ENCODE measurements around the gene IDH3G. TPM values are rescaled to one million over a fixed set of nuclear protein-coding genes. Genes with fewer than 3 reads are reported as not detected.

The IDH3G gene
- total and polyA plus RNA-seq, 2 donors, result 21.0 to 67.4 TPM

DNA sequence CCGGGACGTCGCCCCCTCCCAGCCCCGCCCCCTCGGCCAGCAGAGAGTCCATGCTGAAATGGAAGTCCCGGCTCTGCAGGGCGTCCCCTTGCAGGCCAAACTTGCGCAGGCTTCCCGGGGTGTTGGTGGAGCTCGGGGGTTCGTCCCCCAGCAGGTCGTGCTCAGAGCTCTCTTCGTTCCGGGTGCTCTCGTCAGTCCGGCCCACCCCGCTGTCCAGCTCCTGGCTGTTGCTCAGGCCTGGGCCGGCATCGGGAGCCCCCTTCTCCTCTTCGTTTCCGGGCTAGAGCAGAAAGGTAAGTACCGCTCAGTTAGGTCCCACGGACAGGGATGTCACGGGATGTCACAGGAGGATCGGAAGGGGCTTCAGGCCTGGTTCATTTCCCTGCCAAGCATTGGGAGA is 10.4 kb upstream of the IDH3G start:
- 90% methylated on average over 25 of the region's 25 CpGs for WGBS
- Histone ChIP-seq H3K4me1 (ENCODE audit: insufficient read depth) (no peaks in the 10 kb centered on the region), H3K4me3 (ENCODE audit: low read depth, low read length) (no peak overlapping the region), H3K36me3 (ENCODE audit: insufficient read depth) (no peaks in the 10 kb centered on the region), H3K27ac (ENCODE audit: low read depth) (no peak overlapping the region)
- no peak for DNase-seq (ENCODE audit: extremely low spot score)

DNA sequence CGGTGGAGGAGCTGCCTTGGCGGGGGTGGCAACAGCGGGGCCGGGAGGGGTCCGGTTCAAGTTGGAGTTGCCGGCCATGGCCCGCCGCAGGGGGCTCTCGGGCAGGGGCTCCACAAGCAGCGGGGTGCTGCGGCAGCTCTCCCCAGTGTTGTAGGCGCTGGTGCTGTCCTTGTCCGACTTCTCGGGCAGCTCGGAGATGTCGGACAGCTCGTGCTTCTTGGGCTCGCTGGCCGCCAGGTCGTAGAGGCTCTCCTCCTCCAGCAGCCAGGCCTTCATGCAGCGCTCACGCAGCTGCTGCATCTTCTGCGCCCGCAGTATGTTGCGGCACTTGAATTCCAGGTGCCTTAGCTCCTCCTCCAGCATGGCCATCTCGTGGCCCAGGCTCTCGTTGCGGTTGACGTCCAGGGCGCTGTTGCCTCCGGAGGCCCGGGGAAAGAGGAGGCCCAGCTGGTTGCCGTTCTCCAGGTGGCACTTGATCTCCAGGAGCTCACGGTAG is 10.0 kb upstream of the IDH3G start:
- no peaks in the 10 kb centered on the region for H3K4me1 ChIP-seq (ENCODE audit: insufficient read depth)
- H3K4me3 ChIP-seq (ENCODE audit: low read depth, low read length), result no peak overlapping the region
- DNase-seq (ENCODE audit: extremely low spot score), result no peak
- WGBS, result 94% methylated on average over 34 of the region's 34 CpGs
- no peak overlapping the region for H3K27ac ChIP-seq (ENCODE audit: low read depth)
- H3K36me3 ChIP-seq (ENCODE audit: insufficient read depth), result no peaks in the 10 kb centered on the region

DNA sequence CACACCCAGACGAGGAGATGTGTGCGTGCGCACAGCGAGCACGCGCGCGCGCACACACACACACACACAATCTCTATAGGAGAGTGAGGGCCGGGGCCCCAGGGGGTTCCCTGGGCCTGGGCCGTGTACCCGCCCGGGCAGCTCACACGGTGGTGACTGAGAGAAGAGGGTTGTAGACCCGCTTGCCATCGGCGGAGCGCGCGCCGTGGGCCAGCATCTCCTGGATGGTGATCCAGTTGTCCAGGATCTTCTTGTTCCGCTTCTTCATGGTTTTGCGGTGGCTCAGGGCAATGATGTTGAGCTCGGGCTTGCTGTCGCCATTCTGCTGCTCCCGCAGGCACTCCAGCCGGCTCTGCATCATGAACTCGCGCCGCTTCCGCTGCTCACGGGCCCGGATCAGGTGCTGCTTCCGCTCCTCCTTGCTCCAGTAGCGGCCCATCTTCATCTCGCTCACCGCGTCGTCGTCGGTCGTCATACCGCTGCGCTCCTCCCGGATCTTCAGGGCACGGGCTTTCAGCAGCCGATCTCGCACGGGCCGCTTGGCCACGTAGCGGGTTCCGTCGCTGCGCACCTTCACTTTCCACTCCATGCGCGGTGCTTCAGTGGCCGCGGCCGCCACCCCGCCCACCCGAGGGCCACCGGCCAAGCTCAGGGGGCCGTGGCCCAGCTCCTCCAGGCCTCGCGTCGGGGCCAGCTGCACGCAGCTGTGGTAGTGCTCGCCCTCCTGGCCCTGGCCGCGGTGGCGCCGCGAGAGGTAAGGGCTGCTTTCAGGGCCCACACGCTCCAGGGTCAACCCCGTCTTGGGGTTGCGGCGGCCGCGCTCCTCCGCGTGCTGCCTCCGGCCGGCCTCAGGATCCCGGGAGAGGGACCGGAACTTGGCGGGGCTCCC is 9.3 kb upstream of the IDH3G start:
- Histone ChIP-seq H3K4me3 (ENCODE audit: low read depth, low read length) (no peak overlapping the region), H3K4me1 (ENCODE audit: insufficient read depth) (no peaks in the 10 kb centered on the region), H3K27ac (ENCODE audit: low read depth) (no peak overlapping the region), H3K36me3 (ENCODE audit: insufficient read depth) (no peaks in the 10 kb centered on the region)
- WGBS, result 96% methylated on average over 87 of the region's 87 CpGs
- DNase-seq (ENCODE audit: extremely low spot score), result no peak

DNA sequence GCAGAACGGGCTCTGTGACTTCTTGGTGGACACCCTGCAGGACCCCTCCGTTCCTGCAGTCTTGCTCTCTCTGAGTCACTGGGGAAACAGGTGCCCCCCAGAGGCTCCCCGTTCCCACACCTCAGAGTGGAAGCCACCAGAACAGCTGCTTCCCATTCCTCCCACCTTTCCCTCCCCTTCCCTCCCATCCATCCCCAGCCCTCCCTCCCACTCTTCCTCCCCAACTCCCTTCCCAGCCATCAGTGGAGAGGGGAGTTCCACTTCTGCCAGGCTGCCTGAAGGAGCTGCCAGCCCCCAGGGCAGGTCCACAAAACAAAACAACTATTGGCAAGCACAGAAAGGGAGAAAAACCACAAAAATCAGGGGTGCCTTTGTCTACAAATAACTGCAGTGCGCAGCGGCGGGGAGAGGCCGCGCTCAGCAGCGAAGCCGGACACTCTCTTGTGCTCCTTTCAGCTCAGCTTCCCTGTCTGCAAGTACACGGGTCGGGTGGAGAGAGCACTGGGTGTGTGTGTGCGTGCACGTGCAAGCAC is 8.4 kb upstream of the IDH3G start:
- Histone ChIP-seq H3K4me1 (ENCODE audit: insufficient read depth) (no peaks in the 10 kb centered on the region), H3K4me3 (ENCODE audit: low read depth, low read length) (no peak overlapping the region), H3K27ac (ENCODE audit: low read depth) (no peak overlapping the region), H3K36me3 (ENCODE audit: insufficient read depth) (peaks cover 2% of the 10 kb centered on the region)
- 68% methylated on average over 14 of the region's 14 CpGs for whole genome bisulfite sequencing
- no peak for DNase-seq (ENCODE audit: extremely low spot score)

DNA sequence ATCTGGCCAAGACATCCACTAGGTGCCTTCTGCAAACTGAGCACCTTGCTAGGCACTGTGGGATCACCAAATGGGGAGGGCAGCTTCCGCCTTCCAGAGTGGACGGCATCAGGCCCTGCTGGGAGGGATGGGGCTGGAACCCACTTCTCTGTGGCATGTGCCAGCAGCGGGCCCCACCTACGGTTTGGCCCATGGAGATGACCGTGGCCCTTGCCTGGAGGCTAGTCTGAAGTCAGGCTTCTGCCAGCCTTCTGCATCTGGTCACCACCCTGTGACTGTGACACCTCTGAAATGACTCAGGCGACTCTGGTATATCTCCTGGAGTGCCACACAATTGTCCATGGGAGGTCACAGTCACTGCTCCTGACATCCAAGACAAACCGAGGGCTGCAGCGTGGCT is 7.5 kb upstream of the IDH3G start:
- H3K27ac ChIP-seq (ENCODE audit: low read depth), result no peak overlapping the region
- H3K4me1 ChIP-seq (ENCODE audit: insufficient read depth), result no peaks in the 10 kb centered on the region
- WGBS, result 87% methylated on average over 8 of the region's 8 CpGs

DNA sequence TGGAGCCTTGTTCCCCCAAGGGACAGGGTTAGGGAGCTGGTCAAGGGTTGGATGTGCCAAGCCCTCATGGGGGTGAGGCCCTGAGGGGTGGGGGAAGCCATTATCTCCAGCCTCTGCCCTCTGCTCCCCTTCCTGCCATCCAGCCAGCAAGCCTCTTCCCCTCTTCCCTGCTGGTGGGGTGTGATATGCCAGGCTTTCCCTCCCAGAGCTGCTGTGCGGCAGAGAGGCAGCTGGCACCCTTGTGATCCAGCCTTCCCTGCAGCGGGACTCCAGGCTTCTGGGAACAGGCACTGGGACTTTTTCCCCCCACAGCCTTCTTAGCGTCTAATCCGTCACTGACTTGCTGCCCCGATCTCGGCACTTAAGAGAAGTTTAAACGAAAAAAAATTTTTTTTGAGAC is 6.6 kb upstream of the IDH3G start:
- WGBS, result 81% methylated on average over 7 of the region's 7 CpGs
- Histone ChIP-seq H3K4me1 (ENCODE audit: insufficient read depth) (no peaks in the 10 kb centered on the region), H3K27ac (ENCODE audit: low read depth) (no peak overlapping the region), H3K4me3 (ENCODE audit: low read depth, low read length) (no peak overlapping the region), H3K36me3 (ENCODE audit: insufficient read depth) (peaks cover 2% of the 10 kb centered on the region)
- DNase-seq (ENCODE audit: extremely low spot score), result no peak

More for the DNA sequence above, 7.5 kb upstream of the IDH3G start:
- H3K36me3 ChIP-seq (ENCODE audit: insufficient read depth), result peaks cover 2% of the 10 kb centered on the region
- no peak for DNase-seq (ENCODE audit: extremely low spot score)
- H3K4me3 ChIP-seq (ENCODE audit: low read depth, low read length), result no peak overlapping the region

DNA sequence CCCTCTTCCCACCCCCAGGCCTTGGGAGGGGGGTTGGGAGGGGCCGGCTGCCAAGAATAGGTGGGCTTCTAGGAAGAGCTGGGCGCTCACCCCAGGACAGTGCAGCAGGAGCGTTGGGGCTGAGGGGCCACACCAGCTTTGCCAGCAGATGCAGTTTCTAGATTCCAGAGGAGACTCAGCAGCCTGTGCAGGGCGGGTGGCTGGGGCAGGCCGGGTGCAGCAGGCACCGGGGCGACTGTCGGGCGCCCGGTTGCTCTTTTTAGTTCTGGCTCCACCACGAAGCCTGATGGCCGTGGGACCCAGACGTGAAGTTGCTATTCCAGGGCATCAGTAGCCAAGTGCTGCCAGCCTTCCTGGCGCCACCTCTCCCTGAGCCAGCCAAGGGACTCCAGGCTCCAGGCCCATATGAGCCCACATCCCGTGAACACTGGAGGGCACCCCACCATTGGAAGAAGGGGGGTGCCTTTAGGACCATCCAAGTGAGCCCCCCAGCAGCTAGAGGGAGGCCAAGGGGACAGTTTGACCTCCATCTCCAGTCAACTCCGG is 6.1 kb upstream of the IDH3G start:
- no peak for DNase-seq (ENCODE audit: extremely low spot score)
- Histone ChIP-seq H3K4me1 (ENCODE audit: insufficient read depth) (no peaks in the 10 kb centered on the region), H3K36me3 (ENCODE audit: insufficient read depth) (peaks cover 2% of the 10 kb centered on the region), H3K4me3 (ENCODE audit: low read depth, low read length) (no peak overlapping the region), H3K27ac (ENCODE audit: low read depth) (no peak overlapping the region)
- 79% methylated on average over 16 of the region's 16 CpGs for WGBS

DNA sequence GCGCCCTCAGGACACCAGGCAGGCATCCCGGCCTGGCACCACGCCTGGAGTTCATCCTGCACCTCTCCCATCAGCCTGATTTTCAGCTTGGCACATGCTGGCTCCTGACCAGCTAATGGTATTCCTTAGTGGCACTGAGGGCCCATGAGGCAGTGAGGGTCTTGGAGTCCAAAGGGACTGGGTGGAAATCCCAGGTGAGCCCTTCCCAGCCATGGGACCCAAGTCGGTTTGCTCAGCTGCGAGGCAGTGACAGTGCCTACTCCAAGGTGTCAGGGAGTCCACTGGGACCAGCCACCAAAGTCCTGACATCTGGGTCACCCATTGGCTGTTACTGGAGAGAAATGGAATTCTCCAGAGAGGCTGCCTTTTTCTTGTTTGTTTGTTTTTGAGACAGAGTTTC is 5.2 kb upstream of the IDH3G start:
- peaks cover 2% of the 10 kb centered on the region for H3K36me3 ChIP-seq (ENCODE audit: insufficient read depth)
- DNase-seq (ENCODE audit: extremely low spot score), result no peak
- H3K27ac ChIP-seq (ENCODE audit: low read depth), result no peak overlapping the region
- H3K4me3 ChIP-seq (ENCODE audit: low read depth, low read length), result no peak overlapping the region
- 88% methylated on average over 5 of the region's 5 CpGs for WGBS
- H3K4me1 ChIP-seq (ENCODE audit: insufficient read depth), result no peaks in the 10 kb centered on the region

DNA sequence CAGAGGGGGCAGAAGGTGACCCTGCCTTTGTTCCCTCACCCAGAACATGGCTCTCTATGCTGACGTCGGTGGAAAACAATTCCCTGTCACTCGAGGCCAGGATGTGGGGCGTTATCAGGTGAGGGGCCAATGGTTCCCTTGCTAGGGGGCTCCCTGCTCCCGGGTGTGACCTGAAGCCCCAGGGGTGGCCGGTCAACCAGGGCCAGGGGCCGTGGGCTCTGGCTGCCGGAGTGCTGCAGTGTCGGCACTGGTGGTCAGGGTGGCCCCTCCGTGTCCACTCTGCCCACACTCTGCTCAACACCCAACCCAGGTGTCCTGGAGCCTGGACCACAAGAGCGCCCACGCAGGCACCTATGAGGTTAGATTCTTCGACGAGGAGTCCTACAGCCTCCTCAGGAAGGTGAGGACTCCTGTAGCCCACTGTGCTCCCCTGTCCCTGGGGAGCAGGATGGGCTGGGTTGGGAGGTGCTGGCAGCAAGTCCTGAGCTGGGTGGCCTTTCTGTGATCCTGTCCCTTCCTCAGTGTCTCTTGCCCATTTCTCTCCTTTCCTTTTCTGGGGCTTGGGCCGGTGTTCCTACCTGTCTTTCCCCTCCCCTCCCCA is 3.3 kb upstream of the IDH3G start:
- peaks cover 2% of the 10 kb centered on the region for H3K36me3 ChIP-seq (ENCODE audit: insufficient read depth)
- H3K4me3 ChIP-seq (ENCODE audit: low read depth, low read length), result no peak overlapping the region
- DNase-seq (ENCODE audit: extremely low spot score), result no peak
- H3K27ac ChIP-seq (ENCODE audit: low read depth), result no peak overlapping the region
- 89% methylated on average over 15 of the region's 15 CpGs for WGBS
- H3K4me1 ChIP-seq (ENCODE audit: insufficient read depth), result no peaks in the 10 kb centered on the region

DNA sequence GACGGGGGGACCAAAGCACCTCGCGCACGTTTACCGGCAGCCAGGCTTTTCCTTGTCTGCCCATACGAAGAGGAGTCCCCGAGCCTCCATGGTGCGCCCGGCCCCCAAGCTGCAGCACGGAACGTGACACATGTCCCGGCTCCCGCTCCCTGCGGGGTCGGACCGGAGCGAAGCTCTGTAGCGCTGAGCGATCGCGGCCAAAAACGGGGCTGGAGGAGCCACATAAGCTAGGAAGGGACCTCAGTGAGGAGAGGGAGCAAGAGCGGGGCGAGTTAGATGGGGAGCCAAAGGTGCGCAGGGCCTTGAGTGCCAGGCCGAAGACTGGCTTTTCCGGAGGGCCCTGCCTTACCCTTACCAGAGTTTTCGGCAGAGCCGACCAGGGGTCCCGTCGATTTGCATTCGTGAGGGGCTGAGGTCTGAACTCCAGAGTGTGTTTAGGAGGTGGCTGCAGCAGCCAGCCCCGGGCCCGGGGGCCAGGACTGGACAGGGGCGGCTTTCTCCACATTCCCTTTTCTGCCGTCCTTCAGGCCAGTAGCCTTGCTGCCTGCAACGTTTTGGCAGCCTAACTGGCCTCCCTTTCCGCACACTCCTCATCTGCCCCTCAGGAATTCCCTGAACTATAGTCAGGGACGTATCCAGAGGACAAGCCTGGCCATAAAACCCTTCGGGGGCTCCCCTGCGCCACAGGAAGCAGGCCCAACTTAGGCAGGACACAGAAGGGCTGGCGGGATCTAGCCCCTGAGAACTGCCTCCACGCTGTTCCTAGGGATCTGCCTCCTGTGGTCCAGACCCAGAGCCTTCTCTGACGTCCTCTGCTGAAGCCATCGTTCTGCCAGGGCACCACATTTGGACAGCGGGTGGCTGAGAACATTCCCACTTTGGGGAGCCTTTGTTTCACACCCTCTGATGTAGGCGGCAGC is 982 bp upstream of the IDH3G start:
- 4% methylated on average over 47 of the region's 47 CpGs for WGBS
- no peaks in the 10 kb centered on the region for H3K4me1 ChIP-seq (ENCODE audit: insufficient read depth)

DNA sequence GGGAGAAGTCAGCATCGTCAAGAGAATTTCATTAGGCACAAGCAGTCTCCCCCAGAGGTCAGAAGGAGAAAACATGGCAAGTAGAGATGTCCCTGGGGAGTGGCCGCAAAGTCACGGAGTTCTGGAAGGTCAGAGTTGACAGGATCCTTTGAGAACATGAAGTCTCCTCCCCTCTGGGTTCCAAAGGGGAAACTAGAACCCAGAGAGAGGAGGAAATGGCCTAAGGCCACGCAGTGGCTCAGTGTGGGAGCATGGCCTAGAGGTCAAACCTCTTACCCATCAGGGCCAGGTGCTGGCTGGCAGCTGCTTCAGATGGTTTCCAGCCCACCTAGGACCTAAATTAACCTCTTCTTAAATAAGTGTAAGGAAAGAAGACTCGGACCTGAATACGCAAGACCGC is 884 bp downstream of the IDH3G start:
- Histone ChIP-seq H3K36me3 (ENCODE audit: insufficient read depth) (peaks cover under 1% of the 10 kb centered on the region), H3K27ac (ENCODE audit: low read depth) (no peak overlapping the region), H3K4me3 (ENCODE audit: low read depth, low read length) (peak overlapping the region; percentile 31), H3K4me1 (ENCODE audit: insufficient read depth) (no peaks in the 10 kb centered on the region)
- 4% methylated on average over 7 of the region's 7 CpGs for WGBS
- no peak for DNase-seq (ENCODE audit: extremely low spot score)

More for the DNA sequence above, 982 bp upstream of the IDH3G start:
- Histone ChIP-seq H3K4me3 (ENCODE audit: low read depth, low read length) (peak overlapping the region; percentile 79), H3K27ac (ENCODE audit: low read depth) (peak overlapping the region; percentile 47), H3K36me3 (ENCODE audit: insufficient read depth) (peaks cover 2% of the 10 kb centered on the region)
- no peak for DNase-seq (ENCODE audit: extremely low spot score)

DNA sequence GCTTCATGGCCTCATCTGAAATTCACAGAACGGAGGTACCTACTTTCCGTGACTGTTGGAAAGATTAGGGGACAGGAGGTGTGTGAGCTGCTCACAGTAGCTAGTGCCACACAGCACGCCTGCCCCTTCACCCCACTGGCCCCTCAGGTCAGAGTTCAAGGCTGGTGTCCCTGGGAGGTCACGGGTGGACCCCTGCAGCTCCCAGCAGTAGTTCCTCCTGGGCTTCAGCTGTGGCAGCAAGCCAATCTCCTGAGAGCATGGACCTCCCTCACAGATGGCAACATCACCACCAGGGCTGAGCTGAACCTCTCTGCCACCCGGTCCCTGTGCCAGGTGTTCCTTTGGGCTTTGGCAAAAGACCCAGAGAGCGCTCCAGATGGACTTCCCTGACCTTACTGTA is 1.8 kb downstream of the IDH3G start:
- WGBS, result 90% methylated on average over 6 of the region's 6 CpGs
- Histone ChIP-seq H3K36me3 (ENCODE audit: insufficient read depth) (no peaks in the 10 kb centered on the region), H3K4me1 (ENCODE audit: insufficient read depth) (no peaks in the 10 kb centered on the region), H3K27ac (ENCODE audit: low read depth) (no peak overlapping the region), H3K4me3 (ENCODE audit: low read depth, low read length) (no peak overlapping the region)
- DNase-seq (ENCODE audit: extremely low spot score), result no peak
